ENCODE measurements around the gene SLC44A3. TPM values are rescaled to one million over a fixed set of nuclear protein-coding genes. Genes with fewer than 3 reads are reported as not detected.

The SLC44A3 gene
- total and polyA plus RNA-seq, 9 of the 15 experiments (the other 6 are each of a cell fraction or from before 2014, with no cell fraction given): not detected

- POLR2A ChIA-PET: interaction anchor here (1.2 to 1.5 kb wide), 2 partner anchors 12 to 185 kb away, joined by 3 to 4 read pairs; no protein-coding TSS in a partner anchor
- no peak overlapping the region for H3K27ac ChIP-seq (ENCODE audit: extremely low read depth, low read depth, low read length)
Observed at GRCh38 chr1:94856868-94857267, 36.7 kb downstream of the SLC44A3 start.

GRCh38 chr1:94858276-94858675, 38.1 kb downstream of the SLC44A3 start:
- Histone ChIP-seq H3K79me2 (ENCODE audit: control insufficient read depth, insufficient read depth, low read length) (no peaks in the 10 kb centered on the region), H3K9me1 (ENCODE audit: control insufficient read depth, insufficient read depth, low read length) (no peaks in the 10 kb centered on the region), H3K27me3 (ENCODE audit: control insufficient read depth in 2 of 2, insufficient read depth in 2 of 2, low read length in 2 of 2) (peaks cover 3 to 17% of the 10 kb centered on the region in 2 experiments; a peak in 4 of 5 replicates), H4K20me1 (replicated peaks; ENCODE audit: control insufficient read depth, insufficient read depth, low read length) (no peaks in the 10 kb centered on the region), H3K4me3 (no peak overlapping the region), H2AFZ (ENCODE audit: low read depth, low read length) (no peak overlapping the region), H3K36me3 (ENCODE audit: control insufficient read depth, insufficient read depth, low read length) (no peaks in the 10 kb centered on the region), H3K9me3 (replicated peaks; ENCODE audit: control insufficient read depth, insufficient read depth, low read depth, low read length) (no peaks in the 10 kb centered on the region), H3K9ac (ENCODE audit: insufficient read depth in 1 of 2, low read depth in 2 of 2, low read length in 2 of 2) (no peak overlapping the region), H3K27ac (ENCODE audit: extremely low read depth, low read depth, low read length) (no peak overlapping the region), H3K4me2 (ENCODE audit: insufficient read depth, low read length) (no peak overlapping the region), H3K4me1 (replicated peaks in 1 of 2; ENCODE audit: control insufficient read depth in 2 of 2, insufficient read depth in 2 of 2, low read length in 2 of 2) (no peaks in the 10 kb centered on the region; a peak in 1 of 5 replicates)
- DNase-seq (ENCODE audit: extremely low read depth in 1 of 4, low spot score in 3 of 4) (no peak), FAIRE-seq (no peak), ATAC-seq (no peak)
- ChIA-PET POLR2A (no interaction called here), CTCF (ENCODE audit: low intra/inter-chr PET ratio) (no interaction called here)
- in situ Hi-C loops (cut with MboI) (loop anchor here (5.0 to 10.0 kb wide), 2 partner anchors 184 to 387 kb away; no protein-coding TSS in a partner anchor), intact Hi-C loops (cut with micrococcal nuclease) (no loop called here)
- WGBS (ENCODE audit: insufficient coverage, low coverage, missing lambda C conversion rate): 0% methylated on average over 2 of the region's 2 CpGs
- BruUV-seq (replicated peaks): no TSS peak
- TF ChIP-seq ARHGAP35 (IDR thresholded peaks at IDR 0.05; ENCODE audit: partially characterized antibody) (no peak), PRDM10 (IDR thresholded peaks at IDR 0.05; ENCODE audit: partially characterized antibody) (peak; percentile 26)

More at GRCh38 chr1:94856868-94857267, 36.7 kb downstream of the SLC44A3 start:
- Histone ChIP-seq H3K4me3 (no peak overlapping the region), H3K4me2 (ENCODE audit: insufficient read depth, low read length) (no peak overlapping the region), H3K79me2 (ENCODE audit: control insufficient read depth, insufficient read depth, low read length) (no peaks in the 10 kb centered on the region), H3K9ac (ENCODE audit: insufficient read depth in 1 of 2, low read depth in 2 of 2, low read length in 2 of 2) (no peak overlapping the region), H3K27me3 (ENCODE audit: control insufficient read depth in 2 of 2, insufficient read depth in 2 of 2, low read length in 2 of 2) (peaks cover 3 to 4% of the 10 kb centered on the region in 2 experiments; a peak in 3 of 5 replicates), H3K4me1 (replicated peaks in 1 of 2; ENCODE audit: control insufficient read depth in 2 of 2, insufficient read depth in 2 of 2, low read length in 2 of 2) (no peaks in the 10 kb centered on the region; a peak in 1 of 5 replicates), H3K9me1 (ENCODE audit: control insufficient read depth, insufficient read depth, low read length) (no peaks in the 10 kb centered on the region), H3K9me3 (replicated peaks; ENCODE audit: control insufficient read depth, insufficient read depth, low read depth, low read length) (no peaks in the 10 kb centered on the region), H2AFZ (ENCODE audit: low read depth, low read length) (no peak overlapping the region), H4K20me1 (replicated peaks; ENCODE audit: control insufficient read depth, insufficient read depth, low read length) (no peaks in the 10 kb centered on the region), H3K36me3 (ENCODE audit: control insufficient read depth, insufficient read depth, low read length) (no peaks in the 10 kb centered on the region)
- DNase-seq (ENCODE audit: extremely low read depth in 1 of 4, low spot score in 3 of 4) (no peak), ATAC-seq (no peak), FAIRE-seq (no peak)
- no TSS peak for BruUV-seq (replicated peaks)
- CTCF ChIA-PET (ENCODE audit: low intra/inter-chr PET ratio): no interaction called here
- intact Hi-C loops (cut with micrococcal nuclease): no loop called here
- no peak for TF ChIP-seq OTX1 (CRISPR knock-in tag; IDR thresholded peaks at IDR 0.05)
- TF ChIP-seq RBM25 (IDR thresholded peaks at IDR 0.05; ENCODE audit: low read depth, low read length, severe bottlenecking): peak; percentile 60
- 0% methylated on average over 3 of the region's 3 CpGs for WGBS (ENCODE audit: insufficient coverage, low coverage, missing lambda C conversion rate)
- in situ Hi-C loops (cut with MboI): loop anchor here (5.0 to 10.0 kb wide), 2 partner anchors 185 to 388 kb away; no protein-coding TSS in a partner anchor

Data from K562 (cell line).